ENCODE results near the gene NSD1. TPM values are rescaled to one million over a fixed set of nuclear protein-coding genes. Genes with fewer than 3 reads are reported as not detected.

Gene NSD1
- total and polyA plus RNA-seq, 2 of the 4 experiments (the other 2 are of a cell fraction) = 7.7 to 31.0 TPM

- intact Hi-C loops (cut with micrococcal nuclease) (no loop called here), dilution Hi-C loops (cut with HindIII; ENCODE audit: low sequenced_read_pairs, unreplicated experiment) (no loop called here), in situ Hi-C loops (cut with MboI; ENCODE audit: low sequenced_read_pairs) (no loop called here)
- no TSS peak for BruUV-seq (replicated peaks)
- DNase-seq (no peak), ATAC-seq (ENCODE audit: low read depth) (no peak)
- peaks cover 5% of the 10 kb centered on the region for H4K20me1 ChIP-seq (ENCODE audit: insufficient read depth, low read length)
- H3K18ac ChIP-seq (ENCODE audit: low read depth, low read length) = no peak overlapping the region
- H3K4me2 ChIP-seq (ENCODE audit: low read depth, low read length) = no peak overlapping the region
- no peak overlapping the region for H3K27ac ChIP-seq (ENCODE audit: insufficient read depth, low read length)
- no peak overlapping the region for H2BK20ac ChIP-seq (ENCODE audit: low read depth, low read length)
- no peak overlapping the region for H3K14ac ChIP-seq (replicated peaks; ENCODE audit: low read depth, low read length)
- no peak overlapping the region for H2BK15ac ChIP-seq (ENCODE audit: low read depth, low read length)
- no peak overlapping the region for H4K91ac ChIP-seq (ENCODE audit: insufficient read depth, low read depth, low read length)
- H3K4me1 ChIP-seq (ENCODE audit: control insufficient read depth, insufficient read depth, low read length) = peaks cover 2% of the 10 kb centered on the region; the same call in 1 of the 2 replicates
- no peak overlapping the region for H3K4ac ChIP-seq (ENCODE audit: low read depth, low read length)
- peaks cover 39% of the 10 kb centered on the region for H3K36me3 ChIP-seq (ENCODE audit: control insufficient read depth, insufficient read depth, low read length)
- no peak overlapping the region for H3K23ac ChIP-seq (ENCODE audit: low read depth, low read length)
- H3K4me3 ChIP-seq (ENCODE audit: insufficient read depth, low read depth, low read length) = no peak overlapping the region
- no peak overlapping the region for H3K9ac ChIP-seq (ENCODE audit: low read depth, low read length)
- TF ChIP-seq RCOR1 (IDR thresholded peaks at IDR 0.05; ENCODE audit: insufficient replicate concordance, low read length) = no peak
- H3K56ac ChIP-seq (ENCODE audit: extremely low read depth, insufficient read depth, low read length) = no peak overlapping the region
- no peaks in the 10 kb centered on the region for H3K9me3 ChIP-seq (ENCODE audit: control insufficient read depth, insufficient read depth, low read length)
- no peak overlapping the region for H4K5ac ChIP-seq (ENCODE audit: low read depth, low read length)
- H2AK5ac ChIP-seq (ENCODE audit: low read depth, low read length) = no peak overlapping the region
- H3K79me1 ChIP-seq (ENCODE audit: low read depth in 1 of 2, low read length in 2 of 2) = peaks cover 5 to 27% of the 10 kb centered on the region in 2 experiments; a peak in 3 of 4 replicates
- WGBS, 2 experiments (ENCODE audit: extremely low coverage in 2 of 2, insufficient read length in 1 of 2) = 82% methylated on average over 7 of the region's 19 CpGs; no CpG with 5 or more reads in 1 of the 2 experiments
- H2AK9ac ChIP-seq (replicated peaks; ENCODE audit: low read depth, low read length, poor library complexity) = no peak overlapping the region
- H3K27me3 ChIP-seq (ENCODE audit: control insufficient read depth, insufficient read depth, low read length) = no peaks in the 10 kb centered on the region
- H4K8ac ChIP-seq (ENCODE audit: low read depth in 2 of 2, low read length in 2 of 2) = no peak overlapping the region
- CTCF ChIA-PET = no interaction called here
- H2BK120ac ChIP-seq (ENCODE audit: low read depth, low read length) = no peak overlapping the region
- H3K9me1 ChIP-seq (ENCODE audit: insufficient read depth, low read length) = peaks cover 2% of the 10 kb centered on the region; the same call in 1 of the 2 replicates
- H2AFZ ChIP-seq (replicated peaks; ENCODE audit: low read length, poor library complexity) = no peak overlapping the region
- POLR2A ChIA-PET (ENCODE audit: unreplicated experiment) = no interaction called here
- no peak overlapping the region for H2BK5ac ChIP-seq (ENCODE audit: low read depth, low read length, poor library complexity, severe bottlenecking)
Measured at GRCh38 chr5:177328545-177329231, 195.1 kb downstream of the NSD1 start.

Measured in IMR-90 (cell line).